Activated CD4-positive, alpha-beta T cell treated with anti-CD3 and anti-CD28 coated beads, Interleukin-2, amount 10 ng/mL, durations not matched to agents 7 days and 5 days (primary cell): ENCODE results near the gene NME3. TPM values are rescaled to one million over a fixed set of nuclear protein-coding genes. Genes with fewer than 3 reads are reported as not detected.
A peak's percentile ranks its signal among the peaks of the same experiment; 100 is the strongest.

Source experiments
- CTCF ChIA-PET: fragments of 350-600 bp; sonication (Branson Sonifier 250); formaldehyde crosslinking; loops from one replicate; lab custom pipeline; 2021; ENCODE audit warnings: antibody characterized with exemption; lab: Charles Lee
- POLR2A ChIA-PET: fragments of 350-600 bp; sonication (Branson Sonifier 250); formaldehyde crosslinking; loops from one replicate; lab custom pipeline; 2021; ENCODE audit warnings: antibody characterized with exemption; lab: Charles Lee
- DNase-seq: peaks from one replicate; pipeline ENCODE4 v3.0.0-alpha.2; 2020
- H3K27ac Mint-ChIP-seq: one replicate; pipeline ENCODE4 v1.8.0; 2021; ENCODE audit warnings: mild to moderate bottlenecking, moderate library complexity, mixed read lengths
- H3K27me3 Mint-ChIP-seq: one replicate; pipeline ENCODE4 v1.8.0; 2021; ENCODE audit warnings: mixed read lengths
- H3K36me3 Mint-ChIP-seq: one replicate; pipeline ENCODE4 v1.8.0; 2021; ENCODE audit warnings: low read depth, mixed read lengths
- H3K4me1 Mint-ChIP-seq: one replicate; pipeline ENCODE4 v1.8.0; 2021; ENCODE audit warnings: mixed read lengths
- H3K4me3 Mint-ChIP-seq: one replicate; pipeline ENCODE4 v1.8.0; 2021; ENCODE audit warnings: mild to moderate bottlenecking, moderate library complexity, mixed read lengths
- H3K9me3 Mint-ChIP-seq: one replicate; pipeline ENCODE4 v1.8.0; 2021; ENCODE audit warnings: mixed read lengths
- total RNA-seq, 2 experiments: library from RNA; stranded (reverse); gene quantifications; one replicate each; pipeline ENCODE4 v1.2.3, GENCODE V29; 2021

Gene NME3
- total RNA-seq, result 10 to 100 TPM; 31.3 to 47.4 TPM

DNA sequence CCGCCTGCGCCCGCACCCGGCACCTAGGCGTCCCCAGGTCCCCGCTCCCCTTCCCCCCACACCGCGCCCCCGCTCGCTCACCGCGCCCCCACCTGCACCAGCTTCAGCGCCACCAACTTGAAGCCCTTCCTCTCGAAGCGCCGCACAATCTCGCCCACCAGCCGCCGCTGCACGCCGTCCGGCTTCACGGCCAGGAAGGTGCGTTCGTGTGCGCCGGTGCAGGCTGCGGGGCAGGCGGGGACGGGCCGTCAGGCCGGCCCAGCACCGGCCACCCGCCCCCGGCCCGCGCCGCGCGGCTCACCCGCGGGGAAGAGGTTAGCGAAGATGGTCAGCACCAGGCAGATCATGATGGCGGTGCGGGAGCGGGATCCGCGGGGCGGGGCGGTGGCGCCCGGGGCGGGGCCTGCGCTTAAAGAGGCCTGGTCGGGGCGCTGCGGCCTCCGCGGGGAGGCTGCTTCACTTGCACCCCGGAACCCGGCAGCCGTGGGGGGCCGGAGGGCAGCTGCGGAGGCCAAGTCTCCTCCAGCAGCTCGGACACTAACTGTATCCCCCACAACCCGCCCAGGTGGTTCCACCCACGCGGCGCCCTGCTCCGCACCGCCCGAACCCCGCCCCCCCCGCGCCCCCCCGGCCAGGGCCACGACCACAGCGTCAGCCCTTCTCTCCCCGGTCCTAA is at the start of gene NME3:
NME3 (minus strand) TSS at position 356 of the 676 bp plus-strand sequence; CDS start at position 347, 9 bp downstream.
- POLR2A ChIA-PET, result no interaction called here
- H3K27me3 Mint-ChIP-seq, result no peaks in the 10 kb centered on the region
- CTCF ChIA-PET, result interaction anchor here (1.0 to 2.4 kb wide), 3 partner anchors 11 to 233 kb away, joined by 3 to 14 read pairs (median 3); partner anchors contain the start of genes NUBP2 and SPSB3

DNA sequence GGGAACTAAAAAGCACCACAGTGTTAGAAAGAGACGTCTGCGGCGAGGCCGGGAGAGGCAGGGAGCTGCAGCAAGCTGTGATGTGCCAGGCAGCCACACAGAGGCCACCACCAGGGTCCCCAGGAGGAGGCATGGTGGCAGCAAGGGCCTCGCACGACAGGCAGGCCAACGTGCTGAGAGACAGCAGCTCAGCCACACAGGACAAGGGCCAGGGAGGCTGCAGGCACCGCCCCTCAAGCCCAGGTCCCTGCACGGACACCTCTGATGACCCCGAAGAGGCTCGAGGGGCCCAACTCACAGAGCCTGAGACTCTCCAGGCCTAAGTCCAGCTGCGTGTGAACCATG is 49.6 kb upstream of the NME3 start:
- H3K36me3 Mint-ChIP-seq, result no peaks in the 10 kb centered on the region
- no peaks in the 10 kb centered on the region for H3K9me3 Mint-ChIP-seq
- H3K27me3 Mint-ChIP-seq, result no peaks in the 10 kb centered on the region
- H3K4me3 Mint-ChIP-seq, result no peak overlapping the region
- CTCF ChIA-PET, result no interaction called here
- H3K4me1 Mint-ChIP-seq, result peaks cover 18% of the 10 kb centered on the region
- no peak overlapping the region for H3K27ac Mint-ChIP-seq
- DNase-seq, result no peak
- POLR2A ChIA-PET, result no interaction called here

More for the DNA sequence above, at the start of gene NME3:
- H3K27ac Mint-ChIP-seq, result peak within 1 kb of the TSS; percentile 93
- peaks cover 13% of the 10 kb centered on the region for H3K4me1 Mint-ChIP-seq
- DNase-seq, result peak; percentile 76
- peak within 1 kb of the TSS; percentile 86 for H3K4me3 Mint-ChIP-seq
- H3K36me3 Mint-ChIP-seq, result peaks cover 16% of the 10 kb centered on the region
- H3K9me3 Mint-ChIP-seq, result no peaks in the 10 kb centered on the region

DNA sequence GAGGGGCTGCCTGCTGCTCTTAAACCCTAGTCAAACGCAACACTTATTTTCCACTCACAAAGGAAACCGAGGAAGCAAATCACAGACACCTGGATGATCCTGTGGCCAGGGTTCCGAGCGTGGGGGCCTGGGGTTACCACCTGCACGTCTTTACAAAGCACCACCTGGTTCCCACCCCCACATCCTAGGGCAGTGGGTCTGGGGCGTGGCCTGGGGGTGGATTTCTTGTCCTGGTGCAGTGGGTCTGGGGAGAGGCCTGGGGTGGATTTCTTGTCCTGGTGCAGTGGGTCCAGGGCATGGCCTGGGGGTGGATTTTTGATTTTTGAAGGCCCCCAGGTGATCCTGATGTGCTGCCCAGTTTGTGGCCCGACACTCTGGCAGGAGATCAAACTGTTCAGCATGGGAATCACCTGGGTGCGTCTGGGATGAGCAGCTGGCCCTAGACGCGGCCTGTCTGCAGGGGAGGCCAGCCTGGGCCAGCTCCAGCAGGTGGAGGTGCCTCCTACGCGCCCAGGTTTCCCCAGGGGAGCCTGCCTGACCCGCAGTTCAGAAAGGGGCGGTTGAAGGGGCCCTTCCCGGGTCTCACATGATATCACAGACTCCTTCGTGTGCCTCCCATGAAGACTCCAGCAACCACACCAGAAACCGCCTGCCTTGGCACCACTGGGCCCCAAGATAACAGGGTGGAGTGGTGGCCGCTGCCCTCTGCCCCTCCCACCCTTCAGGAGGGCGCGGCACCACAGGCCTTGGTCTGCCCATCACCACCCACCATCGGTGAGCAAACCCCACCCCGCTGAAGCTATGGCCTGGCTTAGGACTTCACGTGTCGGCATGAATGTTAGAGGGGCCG is 49.0 kb upstream of the NME3 start:
- CTCF ChIA-PET, result no interaction called here

DNA sequence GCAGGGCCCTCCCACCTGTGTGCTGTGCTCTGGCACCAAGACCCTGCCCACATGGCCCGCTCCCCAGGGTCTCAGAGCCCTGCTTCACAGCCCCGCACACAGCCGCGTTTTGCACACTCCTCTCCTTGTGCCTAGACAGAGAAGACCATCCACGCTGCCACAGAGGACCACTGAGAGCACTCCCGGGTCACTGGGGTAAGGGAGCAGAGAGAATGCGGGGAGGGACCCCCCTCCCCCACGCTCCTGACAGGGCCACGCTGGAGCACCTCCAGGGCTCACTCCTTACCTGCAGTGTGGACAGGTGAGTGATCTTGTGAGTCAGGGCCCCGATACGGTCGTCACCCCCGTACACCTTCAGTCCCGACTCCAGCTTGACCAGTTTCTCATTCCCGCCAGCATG is 48.3 kb upstream of the NME3 start:
- CTCF ChIA-PET, result no interaction called here
- Mint-ChIP-seq H3K4me3 (no peak overlapping the region), H3K9me3 (no peaks in the 10 kb centered on the region), H3K27ac (no peak overlapping the region), H3K27me3 (no peaks in the 10 kb centered on the region), H3K4me1 (peaks cover 9% of the 10 kb centered on the region), H3K36me3 (peaks cover 7% of the 10 kb centered on the region)
- no peak for DNase-seq
- POLR2A ChIA-PET, result interaction anchor here (0.7 kb wide), 1 partner anchor 47 kb away, joined by 3 read pairs; no protein-coding TSS in a partner anchor

More for the DNA sequence above, 49.0 kb upstream of the NME3 start:
- Mint-ChIP-seq H3K9me3 (no peaks in the 10 kb centered on the region), H3K4me1 (peaks cover 12% of the 10 kb centered on the region), H3K27me3 (no peaks in the 10 kb centered on the region), H3K36me3 (peaks cover 4% of the 10 kb centered on the region), H3K27ac (no peak overlapping the region), H3K4me3 (no peak overlapping the region)
- POLR2A ChIA-PET, result interaction anchor here (0.7 kb wide), 1 partner anchor 46 kb away, joined by 3 read pairs; no protein-coding TSS in a partner anchor
- DNase-seq, result no peak

DNA sequence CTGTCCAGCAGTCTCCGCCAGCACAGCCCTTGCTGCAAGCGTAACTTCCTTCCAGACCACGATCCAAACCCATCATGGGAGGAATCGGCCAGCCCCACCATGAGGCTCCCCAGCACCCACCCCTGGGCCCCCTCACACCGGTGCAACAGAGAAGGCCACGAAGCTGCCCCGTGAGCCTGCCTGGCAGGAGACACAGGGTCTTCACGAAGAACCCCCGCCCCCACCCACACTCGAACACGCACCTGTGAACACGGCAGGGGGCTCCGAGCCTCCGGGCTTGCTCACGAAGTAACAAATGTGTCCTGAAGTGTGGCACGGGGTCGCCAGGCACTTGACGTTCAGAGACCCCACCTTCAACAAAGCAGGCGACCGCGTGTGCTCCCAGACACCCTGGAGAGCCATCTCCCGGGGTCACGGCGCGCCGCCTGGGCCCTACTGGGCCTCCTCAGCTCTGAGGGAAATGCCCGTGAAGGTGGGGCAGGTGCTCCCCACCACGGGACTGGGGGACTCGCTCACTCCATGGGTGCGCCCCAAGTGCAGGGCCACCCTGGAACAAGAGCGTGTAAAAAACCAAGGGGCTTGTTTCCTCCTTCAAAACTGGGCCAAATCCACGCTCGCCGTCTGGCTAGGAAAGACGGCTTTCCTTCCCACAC is 47.7 kb upstream of the NME3 start:
- Mint-ChIP-seq H3K36me3 (peaks cover 7% of the 10 kb centered on the region), H3K4me1 (peaks cover 4% of the 10 kb centered on the region), H3K9me3 (no peaks in the 10 kb centered on the region), H3K27me3 (no peaks in the 10 kb centered on the region), H3K27ac (no peak overlapping the region), H3K4me3 (no peak overlapping the region)
- CTCF ChIA-PET, result no interaction called here
- no peak for DNase-seq
- POLR2A ChIA-PET, result no interaction called here

DNA sequence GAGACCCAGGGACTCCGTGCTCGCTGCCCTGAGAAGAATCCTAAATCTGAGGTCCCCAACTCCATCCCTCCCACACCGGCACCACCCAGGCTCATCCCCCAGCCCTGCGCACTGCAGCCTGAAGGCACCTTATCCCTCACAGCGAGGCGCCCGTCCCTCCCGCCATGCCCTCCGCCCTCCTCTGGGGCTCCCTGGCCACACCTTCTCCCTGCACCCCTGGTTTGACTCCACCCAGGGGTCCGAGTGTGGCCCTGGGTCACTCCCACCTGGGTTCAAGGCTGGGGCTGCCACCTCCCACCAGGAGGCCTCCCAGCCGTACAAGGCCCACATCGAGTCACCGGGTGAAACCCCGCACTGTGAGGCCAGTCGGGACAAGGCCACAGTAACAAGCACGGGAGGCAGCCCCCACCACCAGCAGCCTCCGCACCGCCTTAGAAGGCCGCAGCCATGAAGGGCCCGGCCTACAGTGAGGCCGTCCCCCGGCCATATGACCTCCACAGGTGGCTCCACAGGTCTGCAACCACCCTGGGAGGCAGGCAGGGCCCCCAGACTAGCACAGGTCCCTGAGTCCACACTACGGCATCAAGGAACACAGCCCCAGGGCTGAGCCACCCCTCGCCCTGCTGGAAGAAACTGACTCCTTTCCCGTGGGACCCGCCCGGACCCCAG is 47.0 kb upstream of the NME3 start:
- ChIA-PET POLR2A (no interaction called here), CTCF (no interaction called here)
- no peaks in the 10 kb centered on the region for H3K27me3 Mint-ChIP-seq
- H3K4me3 Mint-ChIP-seq, result no peak overlapping the region
- H3K36me3 Mint-ChIP-seq, result peaks cover 12% of the 10 kb centered on the region
- H3K27ac Mint-ChIP-seq, result no peak overlapping the region
- no peaks in the 10 kb centered on the region for H3K9me3 Mint-ChIP-seq
- H3K4me1 Mint-ChIP-seq, result no peaks in the 10 kb centered on the region
- DNase-seq, result no peak

DNA sequence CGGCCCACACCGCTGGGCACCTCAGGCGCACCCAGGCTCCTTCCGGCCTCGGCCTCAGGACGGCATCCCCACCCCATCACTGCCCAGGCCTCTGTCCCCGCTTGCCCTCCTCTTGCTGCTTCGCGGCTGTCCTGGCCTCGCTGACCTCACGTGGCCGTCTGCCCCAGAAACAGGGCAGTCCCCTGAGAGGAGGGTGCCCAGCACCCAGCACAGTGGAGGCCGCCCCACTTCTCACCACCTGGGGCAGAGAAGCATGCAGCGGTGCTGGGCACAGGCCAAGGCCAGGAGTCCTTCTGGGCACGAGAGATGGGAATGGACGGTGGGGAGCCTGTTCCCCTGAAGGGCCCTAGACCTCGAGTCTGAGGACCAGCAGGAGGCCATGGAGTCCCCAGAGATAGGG is 46.4 kb upstream of the NME3 start:
- H3K9me3 Mint-ChIP-seq, result no peaks in the 10 kb centered on the region
- ChIA-PET POLR2A (no interaction called here), CTCF (no interaction called here)
- peaks cover 3% of the 10 kb centered on the region for H3K4me1 Mint-ChIP-seq
- no peak overlapping the region for H3K27ac Mint-ChIP-seq
- no peaks in the 10 kb centered on the region for H3K27me3 Mint-ChIP-seq
- no peak for DNase-seq
- no peak overlapping the region for H3K4me3 Mint-ChIP-seq
- peaks cover 12% of the 10 kb centered on the region for H3K36me3 Mint-ChIP-seq

DNA sequence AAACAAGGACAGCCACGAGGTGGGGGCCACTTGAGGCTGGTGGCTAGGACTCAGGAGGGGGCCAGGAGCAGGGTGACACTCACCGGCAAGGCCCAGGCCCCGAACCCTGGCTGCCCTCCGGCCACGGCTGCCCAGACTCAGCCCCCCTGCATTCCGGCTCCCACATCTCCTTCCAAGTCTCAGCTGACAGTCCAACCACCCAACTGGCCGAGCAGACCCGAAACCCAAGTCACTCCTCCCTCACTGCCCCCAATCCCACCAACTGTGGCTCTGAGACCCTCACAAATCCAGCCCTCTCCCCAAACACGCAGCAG is 45.9 kb upstream of the NME3 start:
- Mint-ChIP-seq H3K9me3 (no peaks in the 10 kb centered on the region), H3K27me3 (no peaks in the 10 kb centered on the region), H3K36me3 (peaks cover 12% of the 10 kb centered on the region), H3K4me1 (peaks cover 5% of the 10 kb centered on the region), H3K27ac (no peak overlapping the region), H3K4me3 (no peak overlapping the region)
- ChIA-PET CTCF (no interaction called here), POLR2A (no interaction called here)
- DNase-seq, result no peak

DNA sequence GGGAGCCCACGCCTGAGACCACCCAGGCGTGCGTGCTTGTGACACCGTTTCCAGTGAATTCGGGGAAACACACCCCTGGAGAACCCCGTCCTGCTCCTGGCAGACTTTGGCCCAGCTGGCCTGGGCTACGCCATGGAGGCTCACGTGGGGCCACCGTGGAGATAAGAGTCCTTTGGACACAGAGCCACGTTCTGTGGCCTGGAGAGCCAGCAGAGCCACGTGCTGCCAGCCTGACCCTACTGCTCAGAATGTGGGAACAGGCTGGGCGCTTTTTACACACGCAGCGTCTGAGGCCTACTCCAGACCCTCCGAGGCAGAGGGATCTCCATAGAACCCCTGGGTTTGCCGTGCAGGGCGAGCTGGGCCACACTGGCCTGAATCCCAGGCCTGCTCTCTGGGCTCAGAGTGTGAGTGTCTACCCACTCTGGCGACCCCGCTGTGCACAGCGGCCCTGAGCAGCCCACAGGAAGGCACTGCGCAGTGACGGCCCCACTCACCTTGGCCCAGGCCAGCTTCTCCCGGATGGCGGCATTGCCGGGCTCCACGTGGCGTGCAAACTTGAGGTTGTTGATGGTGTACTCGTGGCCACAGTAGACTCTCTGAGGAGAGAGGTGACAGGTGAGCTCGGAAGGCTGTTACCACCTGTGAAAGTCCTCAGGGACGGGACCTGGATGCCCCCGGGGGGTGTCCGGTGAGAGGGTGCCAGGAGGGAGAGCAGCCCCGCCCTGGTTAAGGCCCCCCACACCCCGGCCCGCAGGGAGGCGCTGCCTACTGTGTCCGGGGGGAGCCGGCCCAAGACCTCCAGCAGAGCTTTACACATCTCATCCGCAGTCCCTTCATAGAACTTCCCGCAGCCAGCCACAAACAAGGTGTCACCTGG is 45.3 kb upstream of the NME3 start:
- no peak overlapping the region for H3K4me3 Mint-ChIP-seq
- POLR2A ChIA-PET, result no interaction called here
- CTCF ChIA-PET, result no interaction called here
- H3K36me3 Mint-ChIP-seq, result peaks cover 12% of the 10 kb centered on the region
- DNase-seq, result no peak
- peaks cover 5% of the 10 kb centered on the region for H3K4me1 Mint-ChIP-seq
- H3K27ac Mint-ChIP-seq, result no peak overlapping the region
- no peaks in the 10 kb centered on the region for H3K9me3 Mint-ChIP-seq
- no peaks in the 10 kb centered on the region for H3K27me3 Mint-ChIP-seq

DNA sequence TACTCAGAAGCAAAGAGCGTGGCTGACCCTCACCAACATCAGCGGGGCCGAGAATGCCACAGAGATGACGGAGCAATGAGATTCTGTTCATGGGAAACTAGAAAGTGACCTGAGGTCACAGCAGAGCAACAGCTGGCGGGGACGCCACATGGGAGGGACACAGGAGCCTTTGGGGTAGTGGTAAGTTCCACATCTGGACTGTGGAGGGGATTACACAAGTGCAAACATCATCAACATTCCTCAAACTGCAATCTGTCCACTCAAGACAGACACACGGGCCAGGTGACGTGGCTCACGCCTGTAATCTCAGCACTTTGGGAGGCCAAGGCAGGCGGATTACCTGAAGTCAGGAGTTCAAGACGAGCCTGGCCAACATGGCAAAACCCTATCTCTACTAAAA is 44.1 kb upstream of the NME3 start:
- ChIA-PET POLR2A (no interaction called here), CTCF (no interaction called here)
- Mint-ChIP-seq H3K4me3 (no peak overlapping the region), H3K9me3 (no peaks in the 10 kb centered on the region), H3K36me3 (peaks cover 12% of the 10 kb centered on the region), H3K4me1 (peaks cover 5% of the 10 kb centered on the region), H3K27ac (no peak overlapping the region), H3K27me3 (no peaks in the 10 kb centered on the region)
- no peak for DNase-seq

DNA sequence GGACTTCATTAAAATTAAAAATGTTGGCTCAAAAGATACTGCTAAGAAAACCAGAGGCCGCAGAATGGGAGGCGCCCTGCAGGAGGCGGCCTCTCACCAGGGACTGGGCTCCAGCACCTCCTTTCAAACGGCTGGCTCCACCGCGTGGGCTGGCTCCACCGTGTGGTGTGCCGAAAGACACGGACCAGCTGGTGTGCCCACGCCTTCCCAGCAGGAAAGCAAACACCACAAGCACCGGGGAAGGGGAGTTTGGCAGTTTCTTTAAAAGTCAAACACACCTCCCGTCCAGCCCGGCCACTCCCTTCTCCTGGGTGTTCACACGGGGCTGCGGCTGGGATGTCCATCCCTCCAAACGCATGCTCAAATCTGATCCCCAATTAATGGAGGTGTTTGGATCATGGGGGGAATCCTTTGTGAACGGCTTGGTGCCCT is 41.4 kb upstream of the NME3 start:
- Mint-ChIP-seq H3K27ac (peak overlapping the region; percentile 0), H3K9me3 (no peaks in the 10 kb centered on the region), H3K4me1 (peaks cover 5% of the 10 kb centered on the region), H3K27me3 (no peaks in the 10 kb centered on the region), H3K36me3 (peaks cover 17% of the 10 kb centered on the region), H3K4me3 (no peak overlapping the region)
- ChIA-PET CTCF (interaction anchor here (1.4 kb wide), 1 partner anchor 30 kb away, joined by 3 read pairs; the partner anchor contains the start of gene NUBP2), POLR2A (no interaction called here)
- DNase-seq, result peak; percentile 54

DNA sequence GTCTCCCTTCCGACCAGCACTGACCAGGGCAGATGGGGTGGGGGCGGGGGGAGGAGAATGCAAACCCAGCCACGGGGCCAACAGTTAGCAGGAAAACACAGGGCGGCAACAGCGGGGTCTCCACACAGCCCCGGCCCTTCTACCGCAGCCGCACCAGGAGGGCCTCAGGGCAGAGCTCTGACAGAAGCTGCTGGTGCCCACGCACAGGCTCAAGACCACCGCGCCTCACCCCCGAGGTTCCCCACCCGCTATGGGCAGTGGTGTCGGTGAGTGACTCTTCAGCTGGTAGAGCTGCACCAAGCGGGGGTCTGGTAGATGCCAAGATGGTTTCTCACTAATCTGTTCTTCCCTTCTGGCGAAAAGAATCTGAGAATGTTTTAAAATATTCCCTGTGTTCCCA is 39.2 kb upstream of the NME3 start:
- H3K4me1 Mint-ChIP-seq, result peaks cover 5% of the 10 kb centered on the region
- no peak overlapping the region for H3K4me3 Mint-ChIP-seq
- H3K27ac Mint-ChIP-seq, result no peak overlapping the region
- H3K9me3 Mint-ChIP-seq, result peaks cover 2% of the 10 kb centered on the region
- CTCF ChIA-PET, result interaction anchor here (1.0 to 1.1 kb wide), 2 partner anchors 28 kb away, joined by 3 read pairs; partner anchors contain the start of genes NUBP2 and SPSB3
- peaks cover 29% of the 10 kb centered on the region for H3K36me3 Mint-ChIP-seq
- POLR2A ChIA-PET, result no interaction called here
- DNase-seq, result no peak
- no peaks in the 10 kb centered on the region for H3K27me3 Mint-ChIP-seq
